Measurements from ENCODE around the gene MCTP1.
"Not testable (repeated sequence)": the region's sequence is repeated elsewhere in the genome, so short reads cannot be mapped to it uniquely, and the experiment has no call there.

The MCTP1 gene

DNA sequence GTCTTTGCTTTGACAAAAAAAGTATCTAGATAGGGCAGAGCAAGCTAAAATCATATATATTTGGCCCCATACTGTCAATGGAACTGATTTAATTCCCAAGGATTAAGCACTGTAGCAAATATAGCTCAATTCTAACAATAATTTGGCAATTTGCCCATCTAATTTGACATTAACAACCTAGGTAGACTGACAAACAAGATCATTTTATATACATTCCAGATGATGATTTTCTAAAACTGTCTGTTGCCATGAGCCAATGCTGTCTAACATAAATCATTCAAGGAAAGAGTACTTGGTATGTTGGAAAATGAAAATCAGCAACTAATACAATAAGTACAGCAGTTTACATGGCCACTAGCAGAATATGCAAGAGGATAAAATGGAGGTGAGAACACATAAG, 32.1 kb downstream of the MCTP1 start:
- no peak for DNase-seq (ENCODE audit: low read depth)

- DNase-seq (ENCODE audit: low read depth): no peak
Measured at GRCh38 chr5:95251185-95251584, 33.7 kb downstream of the MCTP1 start.

GRCh38 chr5:95244479-95244878, 40.4 kb downstream of the MCTP1 start:
- no peak for DNase-seq (ENCODE audit: low read depth)

GRCh38 chr5:95241635-95242034, 43.3 kb downstream of the MCTP1 start:
- DNase-seq (ENCODE audit: low read depth): no peak

GRCh38 chr5:95241161-95241560, 43.7 kb downstream of the MCTP1 start:
- DNase-seq (ENCODE audit: low read depth): no peak

DNA sequence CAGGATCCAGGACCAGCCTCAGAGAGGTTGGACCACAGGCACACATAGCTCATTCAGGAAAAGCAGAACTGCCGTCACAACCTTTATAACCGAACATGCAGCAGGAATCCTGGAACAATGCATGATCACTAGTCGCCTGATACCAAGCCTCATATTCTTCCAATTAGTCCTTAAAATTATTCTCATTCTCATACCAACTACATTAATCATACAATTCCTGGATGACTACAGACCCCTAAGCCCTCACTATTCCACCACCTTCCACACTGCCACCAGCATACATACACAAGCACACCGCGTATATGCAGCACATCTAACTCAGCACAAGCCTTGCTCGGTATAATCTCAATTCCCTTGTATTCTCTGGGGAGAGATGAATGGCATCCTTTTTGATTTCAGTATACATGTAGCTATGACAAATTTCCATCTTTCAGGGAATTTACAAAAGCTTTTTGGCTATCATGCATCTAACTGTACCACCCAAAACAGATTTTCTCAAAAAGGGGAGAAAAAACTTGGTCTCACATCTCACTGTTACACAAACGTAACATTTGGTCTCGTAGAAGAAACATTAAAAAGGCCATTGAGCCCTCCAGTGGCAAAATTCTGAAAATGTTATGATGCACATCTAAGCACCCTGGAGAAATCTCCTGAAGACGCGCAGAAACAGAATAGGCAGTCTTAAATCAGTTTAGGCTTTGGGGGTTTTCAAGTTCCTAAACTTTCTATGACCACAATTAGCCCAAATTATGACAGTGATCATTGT, 46.2 kb downstream of the MCTP1 start:
- DNase-seq (ENCODE audit: low read depth): peak; percentile 24

DNA sequence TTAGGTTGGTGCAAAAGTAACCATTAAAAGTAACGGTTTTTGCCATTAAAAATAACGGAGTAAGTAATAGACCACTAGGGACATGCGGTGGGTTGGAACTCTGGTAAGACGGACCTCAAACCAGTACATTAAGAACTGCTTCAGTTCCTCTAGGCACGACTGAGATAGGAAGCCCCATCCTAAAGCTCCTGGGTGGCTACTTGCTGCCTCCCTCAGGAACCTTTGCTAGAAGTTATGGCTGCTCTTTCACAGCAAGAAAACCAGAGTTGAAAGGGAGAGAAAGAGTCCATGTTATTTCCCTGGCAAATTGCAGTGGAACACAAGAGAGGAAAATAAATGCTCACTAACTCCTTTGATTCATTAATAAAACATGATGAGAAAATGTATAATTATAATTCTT, 47.6 kb downstream of the MCTP1 start:
- no peak for DNase-seq (ENCODE audit: low read depth)

- DNase-seq (ENCODE audit: low read depth): no peak
Measured at GRCh38 chr5:95235439-95235982, 49.4 kb downstream of the MCTP1 start.

GRCh38 chr5:95229646-95230045, 55.2 kb downstream of the MCTP1 start:
- no peak for DNase-seq (ENCODE audit: low read depth)

DNA sequence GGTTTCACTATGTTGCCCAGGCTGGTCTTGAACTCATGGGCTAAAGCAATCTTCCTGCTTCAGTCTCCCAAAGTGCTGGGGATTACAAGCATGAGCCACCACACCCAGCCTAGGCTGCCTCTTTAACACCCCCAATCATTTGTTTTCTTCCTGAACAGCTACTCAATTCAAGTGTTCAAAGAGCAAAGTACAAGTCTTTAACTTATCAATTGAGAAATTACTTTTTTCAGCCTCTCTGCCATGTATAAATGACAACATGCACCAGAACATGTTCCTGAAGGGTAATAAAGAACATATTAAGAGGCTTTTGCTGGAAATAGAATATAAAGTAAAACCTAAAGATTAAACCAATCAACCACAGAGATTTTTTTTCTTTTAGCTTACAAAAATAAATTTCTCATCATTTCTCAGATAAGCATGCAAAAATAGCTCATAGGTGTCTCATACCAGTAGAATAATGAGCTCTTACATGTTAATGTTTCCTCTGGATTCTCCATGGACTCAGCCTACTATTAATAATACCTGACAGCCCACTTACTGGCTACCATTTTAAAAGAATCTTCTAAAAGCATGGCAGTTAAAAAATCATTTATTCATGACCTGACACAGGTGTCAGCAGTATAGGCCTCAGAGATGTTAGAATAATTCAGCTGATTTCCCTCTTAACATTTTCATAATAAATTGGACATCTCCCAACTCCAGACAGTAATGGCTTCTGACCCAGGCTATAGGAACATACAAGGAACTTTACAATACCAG, 60.0 kb downstream of the MCTP1 start:
- DNase-seq (ENCODE audit: low read depth): no peak

GRCh38 chr5:95223566-95224258, 61.2 kb downstream of the MCTP1 start:
- no peak for DNase-seq (ENCODE audit: low read depth)

DNA sequence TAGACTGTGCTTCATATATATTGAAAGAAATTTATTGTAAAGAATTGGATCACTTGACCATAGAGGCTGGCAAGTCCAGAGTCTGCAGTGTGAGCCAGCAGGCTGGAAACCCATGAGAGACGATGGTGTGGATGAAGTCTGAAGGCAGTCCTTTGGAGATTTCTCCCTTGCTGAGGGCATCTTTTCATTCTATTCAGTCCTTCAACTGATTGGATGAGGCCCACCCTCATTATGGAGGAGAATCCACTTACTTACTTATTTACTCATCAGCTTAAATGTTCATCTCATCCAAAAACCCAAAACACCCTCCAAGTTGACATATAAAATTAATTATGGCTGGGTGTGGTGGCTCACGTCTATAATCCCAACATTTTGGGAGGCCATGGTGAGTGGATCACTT, 62.1 kb downstream of the MCTP1 start:
- DNase-seq (ENCODE audit: low read depth): no peak

DNA sequence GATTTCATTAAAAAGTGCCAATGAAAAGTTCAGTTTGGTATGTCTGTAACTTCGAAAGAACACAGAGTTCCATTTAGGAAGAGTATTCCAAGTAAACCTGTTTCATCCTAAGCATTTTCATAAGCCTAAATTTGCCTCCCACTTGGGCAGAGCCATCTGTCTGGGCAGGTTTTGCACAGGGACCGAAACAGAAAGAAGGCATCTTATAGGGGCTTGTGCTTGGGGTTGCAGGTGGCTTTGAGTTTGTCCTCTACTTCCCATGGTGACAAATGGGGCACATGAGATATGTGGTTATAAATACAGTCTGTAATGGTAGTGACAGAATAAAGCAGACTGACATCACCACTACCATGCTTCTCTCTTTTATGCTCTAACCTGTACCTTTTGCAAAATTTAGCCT, 63.7 kb downstream of the MCTP1 start:
- DNase-seq (ENCODE audit: low read depth): no peak

- DNase-seq (ENCODE audit: low read depth): no peak
Measured at GRCh38 chr5:95220381-95220780, 64.5 kb downstream of the MCTP1 start.

- no peak for DNase-seq (ENCODE audit: low read depth)
Measured at GRCh38 chr5:95219411-95219810, 65.5 kb downstream of the MCTP1 start.

DNA sequence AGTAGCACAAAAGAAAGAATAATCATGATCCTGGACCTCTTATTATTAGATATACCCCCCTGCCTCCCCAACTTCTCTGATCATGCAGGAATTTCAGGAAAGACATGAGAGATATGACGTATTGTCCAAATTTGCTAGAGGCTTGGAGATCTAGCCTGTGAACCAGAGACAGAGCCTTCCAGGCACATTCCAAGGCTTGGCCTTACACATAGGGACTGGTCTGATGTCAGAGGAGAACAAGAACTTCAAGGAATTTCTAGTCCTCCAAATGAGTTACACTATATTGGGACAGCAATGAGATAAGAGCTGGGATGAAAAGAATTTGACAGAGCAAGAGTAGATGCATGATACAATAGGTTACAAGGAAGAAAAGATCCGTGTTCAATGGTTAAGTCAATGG, 67.0 kb downstream of the MCTP1 start:
- no peak for DNase-seq (ENCODE audit: low read depth)

- DNase-seq (ENCODE audit: low read depth): no peak
Measured at GRCh38 chr5:95217351-95217750, 67.5 kb downstream of the MCTP1 start.

- no peak for DNase-seq (ENCODE audit: low read depth)
Measured at GRCh38 chr5:95216136-95216955, 68.5 kb downstream of the MCTP1 start.

- DNase-seq (ENCODE audit: low read depth): not testable (repeated sequence)
Measured at GRCh38 chr5:95207811-95208210, 77.1 kb downstream of the MCTP1 start.

- DNase-seq (ENCODE audit: low read depth): no peak
Measured at GRCh38 chr5:95194856-95195255, 90.0 kb downstream of the MCTP1 start.

DNA sequence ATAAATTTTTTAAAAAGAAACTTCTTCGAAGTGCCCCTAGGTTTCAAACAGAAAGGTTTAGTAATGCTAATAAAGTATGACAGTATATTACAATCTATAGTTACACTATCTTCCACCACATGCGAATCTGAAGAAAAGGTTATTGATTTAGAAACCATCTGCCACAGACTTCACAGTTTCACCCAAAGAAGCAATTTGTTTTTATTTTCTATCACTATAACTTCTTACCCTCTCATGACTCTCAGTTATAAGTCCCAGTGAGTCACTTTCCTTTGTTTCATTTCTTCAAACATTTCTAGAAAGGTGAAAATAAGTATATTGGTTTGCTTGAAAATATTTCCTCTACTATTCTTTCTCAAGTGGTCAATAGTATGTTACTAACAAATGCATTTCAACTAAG, 93.6 kb downstream of the MCTP1 start:
- DNase-seq (ENCODE audit: low read depth): no peak

- DNase-seq (ENCODE audit: low read depth): no peak
Measured at GRCh38 chr5:95184924-95185323, 100.0 kb downstream of the MCTP1 start.
